KMS-11 (cell line): ENCODE data around the gene TRIM54.
"Not testable (repeated sequence)": the region's sequence is repeated elsewhere in the genome, so short reads cannot be mapped to it uniquely, and the experiment has no call there.

Source experiments
- H2AFZ ChIP-seq: fragments of 200-600 bp; sonication (generic); 2 replicates; pipeline ENCODE4 v1.6.1; 2016; ENCODE audit warnings: antibody characterized with exemption, mixed run types, low read depth
- H3K27ac ChIP-seq: fragments of 200-600 bp; sonication (generic); 2 replicates; pipeline ENCODE4 v1.6.1; 2016; ENCODE audit warnings: mild to moderate bottlenecking, mixed run types
- H3K27me3 ChIP-seq: fragments of 200-600 bp; sonication (generic); 2 replicates; pipeline ENCODE4 v1.6.1; 2017; ENCODE audit warnings: mild to moderate bottlenecking, low read depth, mixed run types, moderate library complexity; ENCODE audit not compliant: insufficient read depth
- H3K36me3 ChIP-seq: fragments of 200-600 bp; sonication (generic); 2 replicates; pipeline ENCODE4 v1.6.1; 2017; ENCODE audit warnings: mild to moderate bottlenecking, mixed run types; ENCODE audit not compliant: insufficient read depth
- H3K4me1 ChIP-seq: fragments of 200-600 bp; sonication (generic); 2 replicates; pipeline ENCODE4 v1.6.1; 2016; ENCODE audit warnings: mild to moderate bottlenecking, low read depth, mixed run types; ENCODE audit not compliant: poor library complexity, severe bottlenecking
- H3K4me2 ChIP-seq: fragments of 200-600 bp; sonication (generic); 2 replicates; pipeline ENCODE4 v1.7.0; 2016; ENCODE audit warnings: mild to moderate bottlenecking, mixed run types
- H3K4me3 ChIP-seq: fragments of 200-600 bp; sonication (generic); IDR thresholded peaks from 2 replicates; pipeline ENCODE4 v1.6.1; 2017; ENCODE audit warnings: low read depth, low read length, mixed read lengths; ENCODE audit not compliant: insufficient read depth
- H3K79me2 ChIP-seq: fragments of 200-600 bp; sonication (generic); 2 replicates; pipeline ENCODE4 v1.6.1; 2016; ENCODE audit warnings: low read depth, mixed run types; ENCODE audit not compliant: insufficient read depth
- H3K9ac ChIP-seq: fragments of 200-600 bp; sonication (generic); 2 replicates; pipeline ENCODE4 v1.6.1; 2016; ENCODE audit warnings: mild to moderate bottlenecking, mixed run types
- H4K20me1 ChIP-seq: fragments of 200-600 bp; sonication (generic); 2 replicates; pipeline ENCODE4 v1.6.1; 2016; ENCODE audit warnings: mild to moderate bottlenecking, mixed run types; ENCODE audit not compliant: insufficient read depth
- CTCF ChIP-seq: fragments of 200-600 bp; sonication (generic); conservative IDR thresholded peaks from 2 replicates; pipeline ENCODE4 v1.6.1; 2017; ENCODE audit warnings: low read depth, mild to moderate bottlenecking, antibody characterized with exemption, low read length, moderate library complexity, mixed read lengths

TRIM54 gene

GRCh38 chr2:27270131-27270530 is 12.1 kb upstream of the TRIM54 start:
- Histone ChIP-seq H3K27ac (no peak overlapping the region), H3K27me3 (peaks cover 6% of the 10 kb centered on the region), H4K20me1 (no peaks in the 10 kb centered on the region), H3K36me3 (no peaks in the 10 kb centered on the region), H3K4me2 (no peak overlapping the region), H3K4me3 (no peak overlapping the region), H3K9ac (no peak overlapping the region), H2AFZ (no peak overlapping the region), H3K4me1 (no peaks in the 10 kb centered on the region), H3K79me2 (no peaks in the 10 kb centered on the region)
- TF ChIP-seq CTCF: no peak

- Histone ChIP-seq H3K4me3 (no peak overlapping the region), H4K20me1 (no peaks in the 10 kb centered on the region), H3K9ac (no peak overlapping the region), H2AFZ (no peak overlapping the region), H3K27ac (no peak overlapping the region), H3K4me2 (no peak overlapping the region), H3K27me3 (peaks cover under 1% of the 10 kb centered on the region; the same call in 1 of the 2 replicates), H3K36me3 (no peaks in the 10 kb centered on the region), H3K4me1 (no peaks in the 10 kb centered on the region), H3K79me2 (no peaks in the 10 kb centered on the region)
- no peak for TF ChIP-seq CTCF
These were observed 11.6 kb upstream of the TRIM54 start for GRCh38 chr2:27270670-27271069.

GRCh38 chr2:27271631-27272340 is 10.4 kb upstream of the TRIM54 start:
- Histone ChIP-seq H3K36me3 (no peaks in the 10 kb centered on the region), H3K79me2 (no peaks in the 10 kb centered on the region), H3K27me3 (no peaks in the 10 kb centered on the region; the same call in 1 of the 2 replicates), H3K4me3 (no peak overlapping the region), H2AFZ (no peak overlapping the region), H3K27ac (no peak overlapping the region), H3K4me1 (no peaks in the 10 kb centered on the region), H4K20me1 (no peaks in the 10 kb centered on the region), H3K4me2 (no peak overlapping the region), H3K9ac (no peak overlapping the region)
- TF ChIP-seq CTCF: no peak

- not testable (repeated sequence) for H3K27me3 ChIP-seq, H3K4me2 ChIP-seq, H3K4me3 ChIP-seq, H3K27ac ChIP-seq, H3K9ac ChIP-seq, H4K20me1 ChIP-seq, H2AFZ ChIP-seq, H3K36me3 ChIP-seq, H3K79me2 ChIP-seq, H3K4me1 ChIP-seq
These were observed 9.4 kb upstream of the TRIM54 start for GRCh38 chr2:27272537-27273522.
